H7 (cell line): ENCODE measurements around the gene CSRP2. TPM values are rescaled to one million over a fixed set of nuclear protein-coding genes. Genes with fewer than 3 reads are reported as not detected.

Experiments
- total RNA-seq: library from RNA; depleted of rRNA; stranded (reverse); fragments of >200 nt; shearing (Covaris generic); gene quantifications from 2 replicates; pipeline ENCODE4 v1.2.3, GENCODE V29; 2014; rRNA removed

CSRP2 gene
- total RNA-seq, 1 experiment from 2014 or later, result 99.2 TPM

Other genes with a start within 250 kb of the CSRP2 start
- gene ZDHHC17, start 114.9 kb downstream of the CSRP2 start, total RNA-seq, result 22.9 and 31.8 TPM in 2 replicates
- 8.7 and 12.0 TPM in 2 replicates for gene E2F7, start 186.6 kb upstream of the CSRP2 start, total RNA-seq